ENCODE measurements around the gene CATSPERZ.
"Not testable (repeated sequence)": the region's sequence is repeated elsewhere in the genome, so short reads cannot be mapped to it uniquely, and the experiment has no call there.

Gene CATSPERZ

GRCh38 chr11:64312947-64313346, 12.8 kb downstream of the CATSPERZ start:
- TF ChIP-seq, protein P1, sequence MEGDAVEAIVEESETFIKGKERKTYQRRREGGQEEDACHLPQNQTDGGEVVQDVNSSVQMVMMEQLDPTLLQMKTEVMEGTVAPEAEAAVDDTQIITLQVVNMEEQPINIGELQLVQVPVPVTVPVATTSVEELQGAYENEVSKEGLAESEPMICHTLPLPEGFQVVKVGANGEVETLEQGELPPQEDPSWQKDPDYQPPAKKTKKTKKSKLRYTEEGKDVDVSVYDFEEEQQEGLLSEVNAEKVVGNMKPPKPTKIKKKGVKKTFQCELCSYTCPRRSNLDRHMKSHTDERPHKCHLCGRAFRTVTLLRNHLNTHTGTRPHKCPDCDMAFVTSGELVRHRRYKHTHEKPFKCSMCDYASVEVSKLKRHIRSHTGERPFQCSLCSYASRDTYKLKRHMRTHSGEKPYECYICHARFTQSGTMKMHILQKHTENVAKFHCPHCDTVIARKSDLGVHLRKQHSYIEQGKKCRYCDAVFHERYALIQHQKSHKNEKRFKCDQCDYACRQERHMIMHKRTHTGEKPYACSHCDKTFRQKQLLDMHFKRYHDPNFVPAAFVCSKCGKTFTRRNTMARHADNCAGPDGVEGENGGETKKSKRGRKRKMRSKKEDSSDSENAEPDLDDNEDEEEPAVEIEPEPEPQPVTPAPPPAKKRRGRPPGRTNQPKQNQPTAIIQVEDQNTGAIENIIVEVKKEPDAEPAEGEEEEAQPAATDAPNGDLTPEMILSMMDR (IDR thresholded peaks at IDR 0.05; ENCODE audit: low read depth, low read length): no peak
- TF ChIP-seq POLR2A (IDR thresholded peaks at IDR 0.05; ENCODE audit: extremely low read depth, insufficient read length) (no peak), MYC (IDR thresholded peaks at IDR 0.05; ENCODE audit: low read depth, low read length) (no peak)
- TF ChIP-seq, protein P2, sequence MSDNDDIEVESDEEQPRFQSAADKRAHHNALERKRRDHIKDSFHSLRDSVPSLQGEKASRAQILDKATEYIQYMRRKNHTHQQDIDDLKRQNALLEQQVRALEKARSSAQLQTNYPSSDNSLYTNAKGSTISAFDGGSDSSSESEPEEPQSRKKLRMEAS (IDR thresholded peaks at IDR 0.05; ENCODE audit: low read depth, low read length): no peak
- no peak overlapping the region for H3K4me3 ChIP-seq (ENCODE audit: low read depth, low read length)
- no peak for DNase-seq (ENCODE audit: low read depth)

- DNase-seq (ENCODE audit: low read depth): no peak
- H3K4me3 ChIP-seq (ENCODE audit: low read depth, low read length): no peak overlapping the region
- TF ChIP-seq MYC (IDR thresholded peaks at IDR 0.05; ENCODE audit: low read depth, low read length) (no peak), POLR2A (IDR thresholded peaks at IDR 0.05; ENCODE audit: extremely low read depth, insufficient read length) (no peak)
- TF ChIP-seq, protein P1 (IDR thresholded peaks at IDR 0.05; ENCODE audit: low read depth, low read length): no peak
- TF ChIP-seq, protein P2 (IDR thresholded peaks at IDR 0.05; ENCODE audit: low read depth, low read length): no peak
Measured at GRCh38 chr11:64313491-64314145, 13.5 kb downstream of the CATSPERZ start.

GRCh38 chr11:64314146-64314804, 14.1 kb downstream of the CATSPERZ start:
- peak; percentile 45 for DNase-seq (ENCODE audit: low read depth)

DNA sequence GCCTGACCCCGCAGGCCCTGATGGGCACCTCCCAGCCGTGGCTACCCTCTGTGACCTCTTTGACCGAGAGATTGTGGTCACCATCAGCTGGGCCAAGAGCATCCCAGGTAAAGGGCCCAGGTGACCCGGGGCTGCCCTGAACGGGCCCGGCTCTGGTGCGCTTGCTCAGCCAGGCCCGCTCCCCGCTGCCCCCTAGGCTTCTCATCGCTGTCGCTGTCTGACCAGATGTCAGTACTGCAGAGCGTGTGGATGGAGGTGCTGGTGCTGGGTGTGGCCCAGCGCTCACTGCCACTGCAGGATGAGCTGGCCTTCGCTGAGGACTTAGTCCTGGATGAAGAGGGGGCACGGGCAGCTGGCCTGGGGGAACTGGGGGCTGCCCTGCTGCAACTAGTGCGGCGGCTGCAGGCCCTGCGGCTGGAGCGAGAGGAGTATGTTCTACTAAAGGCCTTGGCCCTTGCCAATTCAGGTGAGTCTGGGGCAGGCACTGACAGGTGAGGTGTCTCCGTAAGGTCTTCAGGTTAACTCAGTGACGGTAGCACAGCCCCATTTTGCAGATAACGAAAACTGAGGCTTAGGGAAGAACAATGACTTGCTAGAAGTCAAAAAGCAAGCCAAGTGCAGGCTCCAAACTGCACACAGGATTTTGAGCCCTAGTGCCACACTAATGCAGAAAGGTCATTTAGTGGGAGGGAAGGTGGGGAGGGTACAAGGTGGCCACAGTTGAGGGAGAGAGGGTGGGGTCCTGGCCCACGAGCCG, 14.8 kb downstream of the CATSPERZ start:
- TF ChIP-seq, protein P2 (IDR thresholded peaks at IDR 0.05; ENCODE audit: low read depth, low read length): no peak
- TF ChIP-seq MYC (IDR thresholded peaks at IDR 0.05; ENCODE audit: low read depth, low read length) (no peak), POLR2A (IDR thresholded peaks at IDR 0.05; ENCODE audit: extremely low read depth, insufficient read length) (no peak)
- TF ChIP-seq, protein P1 (IDR thresholded peaks at IDR 0.05; ENCODE audit: low read depth, low read length): no peak
- DNase-seq (ENCODE audit: low read depth): no peak
- no peak overlapping the region for H3K4me3 ChIP-seq (ENCODE audit: low read depth, low read length)

More at GRCh38 chr11:64314146-64314804, 14.1 kb downstream of the CATSPERZ start:
- H3K4me3 ChIP-seq (ENCODE audit: low read depth, low read length): no peak overlapping the region
- TF ChIP-seq POLR2A (IDR thresholded peaks at IDR 0.05; ENCODE audit: extremely low read depth, insufficient read length) (no peak), MYC (IDR thresholded peaks at IDR 0.05; ENCODE audit: low read depth, low read length) (no peak)
- TF ChIP-seq, protein P1 (IDR thresholded peaks at IDR 0.05; ENCODE audit: low read depth, low read length): peak; percentile 39
- TF ChIP-seq, protein P2 (IDR thresholded peaks at IDR 0.05; ENCODE audit: low read depth, low read length): no peak

DNA sequence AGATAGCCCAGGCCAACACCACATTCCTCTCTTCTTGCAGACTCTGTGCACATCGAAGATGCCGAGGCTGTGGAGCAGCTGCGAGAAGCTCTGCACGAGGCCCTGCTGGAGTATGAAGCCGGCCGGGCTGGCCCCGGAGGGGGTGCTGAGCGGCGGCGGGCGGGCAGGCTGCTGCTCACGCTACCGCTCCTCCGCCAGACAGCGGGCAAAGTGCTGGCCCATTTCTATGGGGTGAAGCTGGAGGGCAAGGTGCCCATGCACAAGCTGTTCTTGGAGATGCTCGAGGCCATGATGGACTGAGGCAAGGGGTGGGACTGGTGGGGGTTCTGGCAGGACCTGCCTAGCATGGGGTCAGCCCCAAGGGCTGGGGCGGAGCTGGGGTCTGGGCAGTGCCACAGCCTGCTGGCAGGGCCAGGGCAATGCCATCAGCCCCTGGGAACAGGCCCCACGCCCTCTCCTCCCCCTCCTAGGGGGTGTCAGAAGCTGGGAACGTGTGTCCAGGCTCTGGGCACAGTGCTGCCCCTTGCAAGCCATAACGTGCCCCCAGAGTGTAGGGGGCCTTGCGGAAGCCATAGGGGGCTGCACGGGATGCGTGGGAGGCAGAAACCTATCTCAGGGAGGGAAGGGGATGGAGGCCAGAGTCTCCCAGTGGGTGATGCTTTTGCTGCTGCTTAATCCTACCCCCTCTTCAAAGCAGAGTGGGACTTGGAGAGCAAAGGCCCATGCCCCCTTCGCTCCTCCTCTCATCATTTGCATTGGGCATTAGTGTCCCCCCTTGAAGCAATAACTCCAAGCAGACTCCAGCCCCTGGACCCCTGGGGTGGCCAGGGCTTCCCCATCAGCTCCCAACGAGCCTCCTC, 15.7 kb downstream of the CATSPERZ start:
- not testable (repeated sequence) for DNase-seq (ENCODE audit: low read depth)
- peak overlapping the region; percentile 79 for H3K4me3 ChIP-seq (ENCODE audit: low read depth, low read length)
- TF ChIP-seq POLR2A (IDR thresholded peaks at IDR 0.05; ENCODE audit: extremely low read depth, insufficient read length): peak; percentile 26
